Parathyroid adenoma (tissue), 2 donors: ENCODE data around the gene FABP6.

Experiments
- H2AFZ ChIP-seq: fragments of 300-600 bp; sonication (generic); one replicate; pipeline ENCODE4 v1.7.0; 2017; ENCODE audit warnings: antibody characterized with exemption, mild to moderate bottlenecking
- H3K27ac ChIP-seq: fragments of 300-600 bp; sonication (generic); one replicate; pipeline ENCODE4 v1.7.0; 2017
- H3K27me3 ChIP-seq: fragments of 300-600 bp; sonication (generic); one replicate; pipeline ENCODE4 v1.7.0; 2017; ENCODE audit warnings: low read length; ENCODE audit not compliant: control insufficient read depth, insufficient read depth
- H3K36me3 ChIP-seq: fragments of 300-600 bp; sonication (generic); one replicate; pipeline ENCODE4 v1.7.0; 2017; ENCODE audit warnings: low read length; ENCODE audit not compliant: control insufficient read depth, insufficient read depth
- H3K4me1 ChIP-seq: fragments of 300-600 bp; sonication (generic); one replicate; pipeline ENCODE4 v1.7.0; 2017; ENCODE audit warnings: control low read depth
- H3K4me2 ChIP-seq: fragments of 300-600 bp; sonication (generic); one replicate; pipeline ENCODE4 v1.7.0; 2017; ENCODE audit warnings: low read length
- H3K4me3 ChIP-seq: fragments of 300-600 bp; sonication (generic); one replicate; pipeline ENCODE4 v1.7.0; 2017; ENCODE audit warnings: low read depth, low read length
- H3K79me2 ChIP-seq: fragments of 300-600 bp; sonication (generic); one replicate; pipeline ENCODE4 v1.7.0; 2017; ENCODE audit warnings: control low read depth
- H3K9ac ChIP-seq: fragments of 300-600 bp; sonication (generic); one replicate; pipeline ENCODE4 v1.7.0; 2017; ENCODE audit warnings: mild to moderate bottlenecking
- H3K9me3 ChIP-seq: fragments of 300-600 bp; sonication (generic); one replicate; pipeline ENCODE4 v1.7.0; 2017; ENCODE audit warnings: low read length; ENCODE audit not compliant: control insufficient read depth
- TF ChIP-seq, protein P1 (sequence below): fragments of 300-600 bp; sonication (generic); IDR thresholded peaks from one replicate; pipeline ENCODE4 v1.7.0; 2017; ENCODE audit warnings: antibody characterized with exemption, mild to moderate bottlenecking
- donor health status: primary hyperparathyroidism.

Gene FABP6, protein sequence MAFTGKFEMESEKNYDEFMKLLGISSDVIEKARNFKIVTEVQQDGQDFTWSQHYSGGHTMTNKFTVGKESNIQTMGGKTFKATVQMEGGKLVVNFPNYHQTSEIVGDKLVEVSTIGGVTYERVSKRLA

DNA sequence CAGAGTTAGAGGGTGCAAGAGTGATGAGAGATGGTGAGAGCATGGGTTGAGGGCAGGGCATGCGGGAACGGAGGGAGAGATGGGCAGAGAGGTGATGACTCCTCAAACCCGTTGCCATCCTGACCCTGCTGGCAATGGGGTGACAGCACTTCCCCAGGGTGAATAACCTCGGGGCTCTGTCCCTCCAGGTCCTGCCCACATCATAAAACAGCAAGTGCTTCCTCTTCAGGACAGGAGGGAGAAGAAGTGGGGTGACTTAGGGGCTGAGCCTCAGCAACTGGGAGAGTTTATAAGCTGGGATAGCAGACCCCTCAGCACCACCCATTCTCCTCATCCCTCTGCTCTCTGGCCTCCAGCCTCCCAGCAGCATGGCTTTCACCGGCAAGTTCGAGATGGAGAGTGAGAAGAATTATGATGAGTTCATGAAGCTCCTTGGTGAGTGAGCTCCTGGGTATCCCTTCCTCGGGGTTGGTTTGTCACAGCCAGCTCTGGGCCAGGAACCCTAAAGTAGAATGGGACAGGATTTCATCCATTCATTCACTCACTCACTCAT lies at the start of gene FABP6:
Gene FABP6, plus strand, starts transcription at position 317 of the 553 bp plus-strand sequence. Its CDS starts 52 bp downstream, at position 369.
- no peaks in the 10 kb centered on the region for H3K27me3 ChIP-seq
- H3K4me2 ChIP-seq: no peak within 1 kb of the TSS
- H3K79me2 ChIP-seq: no peaks in the 10 kb centered on the region
- peaks cover 9% of the 10 kb centered on the region for H3K4me1 ChIP-seq
- TF ChIP-seq, protein P1, sequence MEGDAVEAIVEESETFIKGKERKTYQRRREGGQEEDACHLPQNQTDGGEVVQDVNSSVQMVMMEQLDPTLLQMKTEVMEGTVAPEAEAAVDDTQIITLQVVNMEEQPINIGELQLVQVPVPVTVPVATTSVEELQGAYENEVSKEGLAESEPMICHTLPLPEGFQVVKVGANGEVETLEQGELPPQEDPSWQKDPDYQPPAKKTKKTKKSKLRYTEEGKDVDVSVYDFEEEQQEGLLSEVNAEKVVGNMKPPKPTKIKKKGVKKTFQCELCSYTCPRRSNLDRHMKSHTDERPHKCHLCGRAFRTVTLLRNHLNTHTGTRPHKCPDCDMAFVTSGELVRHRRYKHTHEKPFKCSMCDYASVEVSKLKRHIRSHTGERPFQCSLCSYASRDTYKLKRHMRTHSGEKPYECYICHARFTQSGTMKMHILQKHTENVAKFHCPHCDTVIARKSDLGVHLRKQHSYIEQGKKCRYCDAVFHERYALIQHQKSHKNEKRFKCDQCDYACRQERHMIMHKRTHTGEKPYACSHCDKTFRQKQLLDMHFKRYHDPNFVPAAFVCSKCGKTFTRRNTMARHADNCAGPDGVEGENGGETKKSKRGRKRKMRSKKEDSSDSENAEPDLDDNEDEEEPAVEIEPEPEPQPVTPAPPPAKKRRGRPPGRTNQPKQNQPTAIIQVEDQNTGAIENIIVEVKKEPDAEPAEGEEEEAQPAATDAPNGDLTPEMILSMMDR: no peak
- H3K36me3 ChIP-seq: no peaks in the 10 kb centered on the region
- H3K4me3 ChIP-seq: no peak within 1 kb of the TSS
- H3K9me3 ChIP-seq: no peaks in the 10 kb centered on the region
- H3K27ac ChIP-seq: no peak within 1 kb of the TSS
- H2AFZ ChIP-seq: no peak within 1 kb of the TSS
- no peak within 1 kb of the TSS for H3K9ac ChIP-seq

DNA sequence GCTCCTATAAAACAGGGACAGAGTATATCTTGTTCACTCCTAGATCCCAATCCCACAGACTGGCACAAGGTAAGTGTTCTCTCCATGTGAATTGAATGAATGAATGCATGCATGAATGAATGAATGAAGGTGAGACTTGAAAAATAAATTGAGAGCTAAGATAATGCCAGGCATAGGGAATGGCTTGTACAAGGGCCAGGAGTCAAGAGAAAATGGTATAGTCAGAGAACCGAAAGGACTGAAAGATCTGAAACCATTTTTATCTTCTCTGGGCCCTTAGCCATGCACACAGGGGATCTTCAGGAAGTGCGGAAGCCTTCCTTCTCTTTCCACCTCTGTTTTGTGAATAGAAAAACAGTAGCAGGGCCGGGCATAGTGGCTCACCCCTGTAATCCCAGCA lies 48.4 kb upstream of the FABP6 start:
- H3K9ac ChIP-seq: no peak overlapping the region
- no peaks in the 10 kb centered on the region for H3K9me3 ChIP-seq
- H3K4me3 ChIP-seq: no peak overlapping the region
- no peak overlapping the region for H3K27ac ChIP-seq
- H3K27me3 ChIP-seq: no peaks in the 10 kb centered on the region
- no peak overlapping the region for H2AFZ ChIP-seq
- no peaks in the 10 kb centered on the region for H3K36me3 ChIP-seq
- H3K4me1 ChIP-seq: no peaks in the 10 kb centered on the region
- H3K4me2 ChIP-seq: no peak overlapping the region
- no peaks in the 10 kb centered on the region for H3K79me2 ChIP-seq
- TF ChIP-seq, protein P1: no peak

DNA sequence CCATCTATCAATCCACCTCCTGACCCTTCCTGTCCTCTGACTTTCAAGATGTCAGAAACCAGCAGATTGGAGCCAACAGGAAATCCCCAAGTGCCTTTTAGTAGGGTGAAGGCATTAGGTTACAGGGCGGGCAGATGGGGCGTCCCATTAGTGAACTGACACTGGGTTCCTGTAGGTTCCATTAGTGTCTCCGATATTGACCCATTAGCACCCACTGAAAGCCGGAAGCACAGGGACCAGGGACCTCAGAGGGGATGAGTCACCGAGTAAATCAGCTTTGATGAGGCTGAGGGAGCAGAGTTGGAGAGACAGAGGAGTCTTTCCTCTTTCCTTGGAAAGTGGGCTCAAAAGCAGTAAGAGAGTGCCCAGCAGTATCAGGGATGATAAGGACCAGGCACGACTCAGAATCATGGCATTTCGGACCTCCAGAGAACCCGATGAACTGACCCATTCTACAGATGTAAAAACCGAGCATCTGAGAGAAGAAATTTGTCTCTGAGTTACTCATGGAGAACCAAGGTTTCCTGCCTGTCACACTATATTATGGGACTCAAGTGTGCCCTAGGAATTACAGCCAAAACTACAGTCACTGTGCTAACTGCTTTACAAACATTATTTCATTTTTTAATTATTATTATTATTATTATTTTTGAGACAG lies 47.2 kb upstream of the FABP6 start:
- TF ChIP-seq, protein P1: no peak
- Histone ChIP-seq H3K79me2 (no peaks in the 10 kb centered on the region), H3K27ac (no peak overlapping the region), H3K4me3 (no peak overlapping the region), H3K4me2 (no peak overlapping the region), H2AFZ (no peak overlapping the region), H3K4me1 (no peaks in the 10 kb centered on the region), H3K27me3 (no peaks in the 10 kb centered on the region), H3K9me3 (no peaks in the 10 kb centered on the region), H3K36me3 (no peaks in the 10 kb centered on the region), H3K9ac (no peak overlapping the region)

DNA sequence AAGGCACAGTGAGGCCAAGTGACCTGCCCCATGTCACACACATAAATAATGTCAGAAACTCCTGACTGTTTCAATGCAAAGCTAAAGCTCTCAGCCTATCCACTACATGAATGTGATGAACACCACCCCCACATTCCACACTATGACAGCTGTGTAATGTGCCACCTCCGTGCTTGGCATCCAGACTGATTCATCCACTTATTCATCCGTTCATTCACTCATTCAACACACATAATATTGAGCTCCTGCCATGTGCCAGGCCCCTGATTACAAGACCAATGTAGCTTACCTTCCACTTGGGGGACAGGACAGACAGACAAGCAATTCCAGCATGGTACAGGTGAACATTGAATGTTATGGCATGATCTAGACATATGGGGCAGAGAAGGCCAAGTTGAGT lies 46.2 kb upstream of the FABP6 start:
- Histone ChIP-seq H3K27ac (no peak overlapping the region), H3K4me1 (no peaks in the 10 kb centered on the region), H3K27me3 (no peaks in the 10 kb centered on the region), H3K36me3 (no peaks in the 10 kb centered on the region), H3K79me2 (no peaks in the 10 kb centered on the region), H3K9me3 (no peaks in the 10 kb centered on the region), H3K4me2 (no peak overlapping the region), H2AFZ (no peak overlapping the region), H3K4me3 (no peak overlapping the region), H3K9ac (no peak overlapping the region)
- TF ChIP-seq, protein P1: no peak
